HepG2 (cell line): Measurements from ENCODE around the gene CIBAR2. TPM values are rescaled to one million over a fixed set of nuclear protein-coding genes. Genes with fewer than 3 reads are reported as not detected.

Source experiments
- AKAP8 ChIP-seq: sonication (generic); formaldehyde crosslinking; IDR thresholded peaks from 2 replicates; pipeline ENCODE4 v1.5.1; 2020; ENCODE audit warnings: mild to moderate bottlenecking, missing genetic modification reagents
- CERS6 ChIP-seq: sonication (generic); formaldehyde crosslinking; IDR thresholded peaks from 2 replicates; pipeline ENCODE4 v1.5.0; 2020; ENCODE audit warnings: missing genetic modification reagents
- DDIT3 ChIP-seq: sonication (generic); formaldehyde crosslinking; IDR thresholded peaks from 2 replicates; pipeline ENCODE4 v1.4.0; 2020; ENCODE audit warnings: mild to moderate bottlenecking, missing genetic modification reagents
- GATAD1 ChIP-seq: IDR thresholded peaks from 2 replicates; pipeline ENCODE4 v1.6.1; 2016; ENCODE audit warnings: missing genetic modification reagents, missing compliant biosample characterization
- HNF1B ChIP-seq: sonication (generic); formaldehyde crosslinking; IDR thresholded peaks from 2 replicates; pipeline ENCODE4 v1.5.1; 2020; ENCODE audit warnings: mild to moderate bottlenecking, moderate library complexity, missing genetic modification reagents
- LRRFIP1 ChIP-seq: sonication (generic); formaldehyde crosslinking; conservative IDR thresholded peaks from 2 replicates; pipeline ENCODE4 v1.4.0; 2020; ENCODE audit warnings: missing genetic modification reagents
- RARA ChIP-seq: IDR thresholded peaks from 2 replicates; pipeline ENCODE4 v1.6.1; 2016; ENCODE audit warnings: missing genetic modification reagents, missing compliant biosample characterization
- THYN1 ChIP-seq: sonication (generic); formaldehyde crosslinking; IDR thresholded peaks from 2 replicates; pipeline ENCODE4 v1.8.1; 2023; ENCODE audit warnings: low read depth, mild to moderate bottlenecking, moderate library complexity, missing genetic modification reagents, borderline replicate concordance
- TSC22D2 ChIP-seq: sonication (generic); formaldehyde crosslinking; IDR thresholded peaks from 2 replicates; pipeline ENCODE4 v1.5.1; 2020; ENCODE audit warnings: missing genetic modification reagents, mild to moderate bottlenecking, borderline replicate concordance
- ZNF329 ChIP-seq: sonication (generic); formaldehyde crosslinking; IDR thresholded peaks from 2 replicates; pipeline ENCODE4 v1.9.0; 2021; ENCODE audit warnings: low read depth, mild to moderate bottlenecking, missing genetic modification reagents
- ZNF562 ChIP-seq: sonication (generic); formaldehyde crosslinking; IDR thresholded peaks from 2 replicates; pipeline ENCODE4 v1.8.0; 2022; ENCODE audit warnings: missing genetic modification reagents, borderline replicate concordance
- ZNF570 ChIP-seq: sonication (generic); formaldehyde crosslinking; IDR thresholded peaks from 2 replicates; pipeline ENCODE4 v1.4.0; 2020; ENCODE audit warnings: mild to moderate bottlenecking, missing genetic modification reagents, borderline replicate concordance
- ZNF800 ChIP-seq: sonication (generic); formaldehyde crosslinking; IDR thresholded peaks from 2 replicates; pipeline ENCODE4 v1.4.0; 2020; ENCODE audit warnings: missing genetic modification reagents
- polyA plus RNA-seq, 8 experiments: library from polyadenylated mRNA; depleted of rRNA in 3 of 8; stranded (reverse) in 7 of 8; unstranded in 1 of 8; fragments of >200 nt; fragmentation: Illumina TruSeq in 4 of 8; extraction: Trizol in 4 of 8; gene quantifications; 2 replicates each; pipeline versions ENCODE4 v1.2.1 to v1.2.3, GENCODE V29; 2011 to 2016; ENCODE audit warnings: low read depth in 4 of 8, missing spikeins in 1 of 8, mixed read lengths in 1 of 8; ENCODE audit not compliant: insufficient read depth in 1 of 8
- total RNA-seq, 5 experiments: library from RNA; depleted of rRNA; stranded (reverse); fragments of >200 nt; fragmentation: Illumina TruSeq; extraction: Trizol; gene quantifications; 2 replicates each; pipeline ENCODE4 v1.2.3, GENCODE V29; 2016; ENCODE audit warnings: low read depth in 1 of 5
- TF ChIP-seq, protein P1 (sequence below): sonication (generic); formaldehyde crosslinking; IDR thresholded peaks from 2 replicates; pipeline ENCODE4 v1.4.0; 2020; ENCODE audit warnings: mild to moderate bottlenecking, missing genetic modification reagents

The CIBAR2 gene
- total and polyA plus RNA-seq, 2 of the 13 experiments (the other 11 are each of a cell fraction or from before 2014, with no cell fraction given), result not detected

GRCh38 chr16:85055493-85056210 is 56.6 kb downstream of the CIBAR2 start (continued):
- no peak for TF ChIP-seq HNF1B
- no peak for TF ChIP-seq DDIT3 (CRISPR knock-in tag)
- TF ChIP-seq, protein P1, sequence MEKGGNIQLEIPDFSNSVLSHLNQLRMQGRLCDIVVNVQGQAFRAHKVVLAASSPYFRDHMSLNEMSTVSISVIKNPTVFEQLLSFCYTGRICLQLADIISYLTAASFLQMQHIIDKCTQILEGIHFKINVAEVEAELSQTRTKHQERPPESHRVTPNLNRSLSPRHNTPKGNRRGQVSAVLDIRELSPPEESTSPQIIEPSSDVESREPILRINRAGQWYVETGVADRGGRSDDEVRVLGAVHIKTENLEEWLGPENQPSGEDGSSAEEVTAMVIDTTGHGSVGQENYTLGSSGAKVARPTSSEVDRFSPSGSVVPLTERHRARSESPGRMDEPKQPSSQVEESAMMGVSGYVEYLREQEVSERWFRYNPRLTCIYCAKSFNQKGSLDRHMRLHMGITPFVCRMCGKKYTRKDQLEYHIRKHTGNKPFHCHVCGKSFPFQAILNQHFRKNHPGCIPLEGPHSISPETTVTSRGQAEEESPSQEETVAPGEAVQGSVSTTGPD (CRISPR knock-in tag), result no peak
- 0 out of 2 replicates have a peak, but pooled peaks have one; percentile 47 for TF ChIP-seq THYN1 (CRISPR knock-in tag)
- TF ChIP-seq ZNF570 (CRISPR knock-in tag), result peak; percentile 96; the same call in 1 of the 2 replicates
- no peak for TF ChIP-seq RARA (CRISPR knock-in tag)
- no peak for TF ChIP-seq ZNF800 (CRISPR knock-in tag)
- TF ChIP-seq ZNF329 (CRISPR knock-in tag), result no peak; the same call in 1 of the 2 replicates
- TF ChIP-seq LRRFIP1 (CRISPR knock-in tag), result no peak
- 0 out of 2 replicates have a peak, but pooled peaks have one; percentile 44 for TF ChIP-seq AKAP8 (CRISPR knock-in tag)
- TF ChIP-seq ZNF562 (CRISPR knock-in tag), result no peak
- TF ChIP-seq GATAD1 (CRISPR knock-in tag), result no peak; the same call in 1 of the 2 replicates
- TF ChIP-seq CERS6 (CRISPR knock-in tag), result 0 out of 2 replicates have a peak, but pooled peaks have one; percentile 29
- 0 out of 2 replicates have a peak, but pooled peaks have one; percentile 44 for TF ChIP-seq TSC22D2 (CRISPR knock-in tag)
